ENCODE results near the gene KRTAP1-1.

KRTAP1-1 gene

DNA sequence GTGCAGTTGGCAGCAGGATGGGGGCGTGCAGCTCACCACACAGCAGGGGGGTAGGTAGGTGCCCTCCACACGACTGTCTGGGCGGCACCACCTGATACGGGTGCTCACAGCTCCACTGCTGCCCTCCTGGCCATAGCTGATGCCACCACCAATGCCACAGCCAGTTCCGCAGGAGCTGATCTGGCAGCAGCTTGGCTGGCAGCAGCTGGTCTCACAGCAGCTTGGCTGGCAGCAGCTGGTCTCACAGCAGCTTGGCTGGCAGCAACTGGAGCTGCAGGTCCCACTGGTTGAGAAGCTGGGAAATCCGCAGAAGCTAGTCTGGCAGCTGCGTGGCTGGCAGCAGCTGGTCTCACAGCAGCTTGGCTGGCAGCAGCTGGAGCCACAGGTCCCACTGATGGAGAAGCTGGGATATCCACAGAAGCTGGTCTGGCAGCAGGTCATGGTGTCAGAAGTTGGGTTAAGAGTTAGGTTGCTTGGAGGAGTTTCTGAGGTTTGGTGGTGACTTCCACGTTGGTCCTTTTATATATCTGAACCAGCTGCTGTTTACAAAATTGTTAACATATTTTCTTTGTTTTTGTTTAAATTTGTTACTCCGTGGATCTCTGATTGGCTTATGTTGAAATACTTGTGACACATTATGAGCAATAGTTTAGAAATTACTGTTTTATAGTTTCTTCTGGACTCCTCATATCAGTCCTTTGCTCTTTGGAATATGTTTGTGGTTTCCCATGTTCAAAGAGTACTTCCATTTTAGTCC, 14.4 kb downstream of the KRTAP1-1 start, which contains the start of gene KRTAP1-5:
TSS of gene KRTAP1-5 (minus strand) at position 494 of the 757 bp plus-strand sequence. CDS start at position 441, 53 bp downstream.
- Histone ChIP-seq H3K27ac (ENCODE audit: low read depth, low read length) (no peak within 1 kb of the TSS), H3K4me3 (ENCODE audit: low read length) (no peak within 1 kb of the TSS), H3K9me3 (ENCODE audit: insufficient read depth, low read depth, low read length) (no peaks in the 10 kb centered on the region), H3K9ac (ENCODE audit: low read depth, low read length) (no peak within 1 kb of the TSS), H3K4me1 (ENCODE audit: insufficient read depth, low read length) (no peaks in the 10 kb centered on the region), H3K27me3 (ENCODE audit: insufficient read depth, low read length) (no peaks in the 10 kb centered on the region), H3K36me3 (ENCODE audit: insufficient read depth, low read length) (no peaks in the 10 kb centered on the region)
- 89% methylated on average over 9 of the region's 9 CpGs for WGBS

DNA sequence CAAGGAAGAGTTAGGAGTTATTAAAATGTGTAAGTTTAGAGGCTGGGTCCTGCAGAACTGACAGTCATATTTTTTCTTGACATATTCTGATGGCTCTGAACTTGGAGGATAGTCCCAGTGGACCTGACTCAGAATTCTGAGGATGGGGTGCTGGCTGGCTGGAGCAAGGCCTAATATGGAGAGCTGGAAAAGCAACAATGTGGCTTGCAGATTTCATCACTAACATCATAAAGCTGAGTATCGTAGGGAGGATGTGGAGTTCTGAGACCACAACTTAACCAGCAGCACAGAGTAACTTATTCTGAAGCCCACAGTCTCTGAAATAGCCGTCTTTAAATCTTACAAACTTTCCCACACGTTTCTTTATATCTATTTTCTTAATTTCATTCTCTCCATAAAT, 16.6 kb downstream of the KRTAP1-1 start:
- Histone ChIP-seq H3K36me3 (ENCODE audit: insufficient read depth, low read length) (no peaks in the 10 kb centered on the region), H3K4me1 (ENCODE audit: insufficient read depth, low read length) (no peaks in the 10 kb centered on the region), H3K9ac (ENCODE audit: low read depth, low read length) (no peak overlapping the region), H3K4me3 (ENCODE audit: low read length) (no peak overlapping the region), H3K9me3 (ENCODE audit: insufficient read depth, low read depth, low read length) (no peaks in the 10 kb centered on the region), H3K27ac (ENCODE audit: low read depth, low read length) (no peak overlapping the region), H3K27me3 (ENCODE audit: insufficient read depth, low read length) (no peaks in the 10 kb centered on the region)
- WGBS, result 98% methylated on average over 3 of the region's 3 CpGs

DNA sequence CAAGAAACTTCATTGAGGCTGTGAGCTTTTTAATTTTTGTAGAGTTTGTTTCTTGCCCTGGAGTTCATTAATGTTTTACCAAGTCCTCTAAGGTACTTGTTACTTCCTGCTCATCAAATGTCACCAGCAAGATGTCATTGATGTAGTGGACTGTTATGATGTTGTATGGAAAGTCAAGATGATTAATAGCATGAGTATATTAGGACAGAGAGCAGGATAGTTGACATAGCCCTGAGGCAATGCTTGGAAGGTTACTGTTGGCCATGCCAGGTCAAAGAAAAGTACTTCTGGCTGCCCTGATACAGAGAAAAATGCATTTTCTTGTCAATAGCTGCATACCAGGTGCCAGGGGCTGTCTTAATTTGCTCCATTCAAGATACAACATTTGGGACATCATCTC, 20.9 kb downstream of the KRTAP1-1 start:
- no peak overlapping the region for H3K27ac ChIP-seq (ENCODE audit: low read depth, low read length)

DNA sequence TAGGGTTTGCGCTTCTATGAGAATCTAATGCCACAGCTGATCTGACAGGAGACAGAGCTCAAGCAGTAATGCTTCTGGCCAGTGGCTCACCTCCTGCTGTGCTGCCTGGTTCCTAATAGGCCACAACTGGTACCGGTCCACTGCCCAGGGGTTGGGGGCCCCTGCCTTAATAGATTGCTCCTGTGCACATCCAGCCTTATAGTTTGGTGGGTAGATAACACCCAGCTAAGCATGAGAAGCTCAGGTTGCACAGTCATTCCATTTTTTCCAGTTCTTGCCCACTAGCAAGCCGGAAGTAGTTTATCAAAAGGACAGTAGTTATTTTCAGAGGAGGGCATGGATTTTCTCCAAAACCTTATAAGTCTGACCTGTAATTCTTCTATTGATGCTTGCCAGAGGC, 21.8 kb downstream of the KRTAP1-1 start:
- no peak overlapping the region for H3K4me3 ChIP-seq (ENCODE audit: low read length)
- H3K36me3 ChIP-seq (ENCODE audit: insufficient read depth, low read length), result no peaks in the 10 kb centered on the region
- H3K9ac ChIP-seq (ENCODE audit: low read depth, low read length), result no peak overlapping the region
- H3K27ac ChIP-seq (ENCODE audit: low read depth, low read length), result no peak overlapping the region
- WGBS, result 96% methylated on average over 3 of the region's 3 CpGs
- H3K27me3 ChIP-seq (ENCODE audit: insufficient read depth, low read length), result no peaks in the 10 kb centered on the region
- no peaks in the 10 kb centered on the region for H3K4me1 ChIP-seq (ENCODE audit: insufficient read depth, low read length)
- no peaks in the 10 kb centered on the region for H3K9me3 ChIP-seq (ENCODE audit: insufficient read depth, low read depth, low read length)

More for the DNA sequence above, 20.9 kb downstream of the KRTAP1-1 start:
- Histone ChIP-seq H3K9ac (ENCODE audit: low read depth, low read length) (no peak overlapping the region), H3K9me3 (ENCODE audit: insufficient read depth, low read depth, low read length) (no peaks in the 10 kb centered on the region), H3K36me3 (ENCODE audit: insufficient read depth, low read length) (no peaks in the 10 kb centered on the region), H3K4me1 (ENCODE audit: insufficient read depth, low read length) (no peaks in the 10 kb centered on the region), H3K4me3 (ENCODE audit: low read length) (no peak overlapping the region), H3K27me3 (ENCODE audit: insufficient read depth, low read length) (no peaks in the 10 kb centered on the region)

DNA sequence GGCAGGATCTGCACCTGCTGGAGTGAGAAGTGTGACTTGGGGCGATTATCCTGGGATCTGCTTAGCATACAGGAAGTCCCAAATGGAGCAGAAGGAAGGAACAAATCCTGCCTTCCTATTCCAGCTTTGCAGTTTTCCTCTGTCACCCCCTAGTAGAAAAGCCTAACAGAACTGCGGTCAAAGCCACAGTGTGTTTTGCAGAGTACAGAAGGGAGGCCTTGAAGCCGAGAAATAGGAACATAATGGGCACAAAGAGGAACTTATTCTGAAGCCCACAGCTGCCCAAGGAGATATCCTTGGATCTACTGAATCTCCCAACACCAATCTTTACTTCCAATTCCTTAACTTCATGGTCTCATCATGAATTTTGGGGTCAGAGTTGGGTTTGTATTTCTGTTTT, 22.7 kb downstream of the KRTAP1-1 start:
- Histone ChIP-seq H3K9me3 (ENCODE audit: insufficient read depth, low read depth, low read length) (no peaks in the 10 kb centered on the region), H3K27ac (ENCODE audit: low read depth, low read length) (no peak overlapping the region), H3K4me1 (ENCODE audit: insufficient read depth, low read length) (no peaks in the 10 kb centered on the region), H3K4me3 (ENCODE audit: low read length) (no peak overlapping the region), H3K27me3 (ENCODE audit: insufficient read depth, low read length) (no peaks in the 10 kb centered on the region), H3K9ac (ENCODE audit: low read depth, low read length) (no peak overlapping the region), H3K36me3 (ENCODE audit: insufficient read depth, low read length) (no peaks in the 10 kb centered on the region)
- 94% methylated on average over 3 of the region's 3 CpGs for WGBS

DNA sequence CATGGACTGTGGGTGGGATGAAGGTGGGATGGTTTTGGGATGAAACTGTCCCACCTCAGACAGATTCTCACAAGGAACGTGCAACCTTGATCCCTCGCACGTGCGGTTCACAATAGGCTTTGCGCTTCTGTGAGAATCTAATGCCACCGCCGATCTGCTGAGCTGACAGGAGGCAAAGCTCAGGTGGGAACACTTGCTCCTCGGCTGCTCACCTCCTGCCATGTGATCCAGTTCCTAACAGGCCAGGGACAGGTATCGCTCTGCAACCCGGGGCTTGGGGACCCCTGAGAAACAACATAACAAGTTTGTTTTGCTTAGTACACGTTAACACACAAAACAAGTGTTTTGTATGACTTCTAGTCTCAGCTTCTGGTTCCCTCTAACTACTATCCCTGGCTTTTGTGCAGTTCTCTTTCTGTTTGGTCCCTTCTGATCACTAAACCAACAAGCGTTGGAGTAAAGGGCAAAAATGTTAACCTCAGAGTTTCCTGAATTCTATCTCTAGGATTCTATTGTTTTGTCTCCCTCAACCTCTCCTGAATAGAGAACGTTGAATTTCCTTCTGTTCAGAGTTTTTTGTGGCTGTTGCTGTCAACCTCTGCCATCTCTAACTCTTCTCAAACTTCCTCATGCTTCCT, 24.6 kb downstream of the KRTAP1-1 start:
- Histone ChIP-seq H3K4me1 (ENCODE audit: insufficient read depth, low read length) (no peaks in the 10 kb centered on the region), H3K36me3 (ENCODE audit: insufficient read depth, low read length) (no peaks in the 10 kb centered on the region), H3K9me3 (ENCODE audit: insufficient read depth, low read depth, low read length) (no peaks in the 10 kb centered on the region), H3K4me3 (ENCODE audit: low read length) (no peak overlapping the region), H3K9ac (ENCODE audit: low read depth, low read length) (no peak overlapping the region), H3K27me3 (ENCODE audit: insufficient read depth, low read length) (no peaks in the 10 kb centered on the region), H3K27ac (ENCODE audit: low read depth, low read length) (no peak overlapping the region)
- WGBS, result 94% methylated on average over 13 of the region's 13 CpGs

DNA sequence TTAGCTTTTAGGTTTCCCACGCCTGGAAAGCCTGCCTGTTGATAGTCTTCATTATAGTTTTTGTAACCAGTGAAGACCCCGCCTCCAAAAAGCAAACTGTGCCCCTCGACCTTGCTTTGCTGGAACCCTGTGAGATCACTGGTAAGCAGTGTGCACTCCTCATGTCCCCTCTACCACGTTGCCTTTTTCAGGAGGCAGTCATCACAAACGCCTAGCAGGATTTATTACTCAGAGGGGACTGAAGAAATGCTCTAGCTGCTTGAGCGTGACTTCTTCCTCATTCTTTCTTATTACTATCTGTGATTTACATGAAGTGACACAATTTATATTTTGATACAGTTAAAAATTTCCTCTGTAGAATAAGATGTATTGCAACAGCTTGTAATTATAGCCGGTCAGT, 25.8 kb downstream of the KRTAP1-1 start:
- H3K4me3 ChIP-seq (ENCODE audit: low read length), result no peak overlapping the region
- no peak overlapping the region for H3K27ac ChIP-seq (ENCODE audit: low read depth, low read length)
- no peaks in the 10 kb centered on the region for H3K4me1 ChIP-seq (ENCODE audit: insufficient read depth, low read length)
- WGBS, result 82% methylated on average over 7 of the region's 7 CpGs
- H3K36me3 ChIP-seq (ENCODE audit: insufficient read depth, low read length), result no peaks in the 10 kb centered on the region
- no peaks in the 10 kb centered on the region for H3K9me3 ChIP-seq (ENCODE audit: insufficient read depth, low read depth, low read length)
- no peaks in the 10 kb centered on the region for H3K27me3 ChIP-seq (ENCODE audit: insufficient read depth, low read length)
- no peak overlapping the region for H3K9ac ChIP-seq (ENCODE audit: low read depth, low read length)

DNA sequence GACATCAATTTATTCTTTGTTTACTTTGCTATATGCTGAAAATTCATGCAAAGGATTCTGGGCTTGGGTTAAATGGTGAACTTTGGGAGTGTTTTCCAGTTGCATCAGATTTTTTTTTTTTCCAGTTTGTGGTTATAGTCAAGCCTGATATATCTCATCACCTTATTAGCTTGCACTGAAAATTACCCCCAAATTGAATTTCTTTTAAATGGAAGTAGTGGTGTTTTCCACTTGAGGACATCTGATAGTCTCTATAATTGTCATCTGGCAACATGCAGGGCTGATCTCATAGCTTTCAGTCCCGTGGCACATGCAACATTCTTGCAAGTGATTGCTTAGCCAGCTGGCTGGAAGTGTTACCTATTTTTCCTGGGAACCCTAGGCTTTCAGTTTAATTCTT, 27.6 kb downstream of the KRTAP1-1 start:
- Histone ChIP-seq H3K4me3 (ENCODE audit: low read length) (no peak overlapping the region), H3K27ac (ENCODE audit: low read depth, low read length) (no peak overlapping the region), H3K27me3 (ENCODE audit: insufficient read depth, low read length) (no peaks in the 10 kb centered on the region), H3K4me1 (ENCODE audit: insufficient read depth, low read length) (peaks cover 14% of the 10 kb centered on the region), H3K9ac (ENCODE audit: low read depth, low read length) (no peak overlapping the region), H3K9me3 (ENCODE audit: insufficient read depth, low read depth, low read length) (no peaks in the 10 kb centered on the region), H3K36me3 (ENCODE audit: insufficient read depth, low read length) (no peaks in the 10 kb centered on the region)
- WGBS, result 72% methylated on average over 1 of the region's 1 CpG

DNA sequence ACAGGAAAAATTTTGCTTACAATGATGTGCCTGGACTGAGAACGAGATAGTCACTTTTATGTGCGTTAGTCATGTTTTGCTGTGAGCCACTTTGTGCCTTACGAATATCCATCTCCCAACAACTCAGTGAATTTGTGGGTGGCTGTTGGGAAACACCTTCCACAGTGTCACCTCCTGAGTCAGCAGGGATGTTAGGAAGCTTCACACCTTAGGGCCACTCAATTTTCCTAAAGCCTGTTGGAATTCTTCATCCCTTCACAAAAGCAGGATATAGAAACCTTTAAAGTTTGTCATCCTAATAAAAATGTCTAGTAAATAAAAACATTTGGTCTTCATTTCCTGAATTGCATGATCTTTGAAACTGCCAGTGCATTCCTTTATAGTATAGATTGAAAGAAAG, 28.1 kb downstream of the KRTAP1-1 start:
- H3K27me3 ChIP-seq (ENCODE audit: insufficient read depth, low read length), result no peaks in the 10 kb centered on the region
- 96% methylated on average over 3 of the region's 3 CpGs for WGBS
- H3K9ac ChIP-seq (ENCODE audit: low read depth, low read length), result no peak overlapping the region
- H3K4me3 ChIP-seq (ENCODE audit: low read length), result no peak overlapping the region
- H3K27ac ChIP-seq (ENCODE audit: low read depth, low read length), result no peak overlapping the region
- peaks cover 17% of the 10 kb centered on the region for H3K4me1 ChIP-seq (ENCODE audit: insufficient read depth, low read length)
- no peaks in the 10 kb centered on the region for H3K36me3 ChIP-seq (ENCODE audit: insufficient read depth, low read length)
- H3K9me3 ChIP-seq (ENCODE audit: insufficient read depth, low read depth, low read length), result no peaks in the 10 kb centered on the region

DNA sequence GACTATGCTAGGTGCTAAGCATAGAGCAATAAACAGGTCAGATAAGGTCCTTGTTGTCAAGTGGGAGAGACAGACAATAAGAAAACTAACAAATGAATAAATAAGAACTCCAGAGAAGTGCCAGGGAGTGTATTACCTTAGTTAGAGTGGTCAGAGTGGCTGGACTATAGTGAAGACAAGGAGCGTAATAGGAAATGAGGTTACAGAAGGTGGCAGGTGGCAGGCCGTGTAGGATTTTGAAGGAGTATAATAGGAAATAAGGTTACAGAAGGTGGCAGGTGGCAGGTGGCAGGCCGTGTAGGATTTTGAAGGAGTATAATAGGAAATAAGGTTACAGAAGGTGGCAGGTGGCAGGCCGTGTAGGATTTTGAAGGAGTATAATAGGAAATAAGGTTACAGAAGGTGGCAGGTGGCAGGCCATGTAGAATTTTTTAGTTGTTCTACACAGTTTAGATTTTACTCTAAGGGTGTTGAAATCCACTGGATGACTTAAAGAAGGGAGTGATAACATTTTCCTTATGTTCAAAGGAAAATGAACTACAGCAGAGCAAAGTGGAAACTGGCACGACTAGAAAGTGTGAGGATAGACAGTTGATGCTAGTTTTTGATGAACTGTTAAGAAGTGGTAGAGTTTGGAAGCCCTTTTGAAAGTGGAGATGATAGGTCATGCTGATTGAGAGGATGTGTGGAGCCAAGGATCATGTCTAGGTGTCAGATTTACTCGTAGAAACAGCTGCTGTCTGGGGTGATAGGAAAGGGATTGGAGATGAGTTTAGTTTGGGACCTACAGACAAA, 28.7 kb downstream of the KRTAP1-1 start:
- Histone ChIP-seq H3K9ac (ENCODE audit: low read depth, low read length) (no peak overlapping the region), H3K9me3 (ENCODE audit: insufficient read depth, low read depth, low read length) (no peaks in the 10 kb centered on the region), H3K27ac (ENCODE audit: low read depth, low read length) (no peak overlapping the region), H3K27me3 (ENCODE audit: insufficient read depth, low read length) (no peaks in the 10 kb centered on the region), H3K4me1 (ENCODE audit: insufficient read depth, low read length) (peaks cover 17% of the 10 kb centered on the region), H3K4me3 (ENCODE audit: low read length) (no peak overlapping the region), H3K36me3 (ENCODE audit: insufficient read depth, low read length) (no peaks in the 10 kb centered on the region)
- WGBS, result 89% methylated on average over 6 of the region's 6 CpGs

DNA sequence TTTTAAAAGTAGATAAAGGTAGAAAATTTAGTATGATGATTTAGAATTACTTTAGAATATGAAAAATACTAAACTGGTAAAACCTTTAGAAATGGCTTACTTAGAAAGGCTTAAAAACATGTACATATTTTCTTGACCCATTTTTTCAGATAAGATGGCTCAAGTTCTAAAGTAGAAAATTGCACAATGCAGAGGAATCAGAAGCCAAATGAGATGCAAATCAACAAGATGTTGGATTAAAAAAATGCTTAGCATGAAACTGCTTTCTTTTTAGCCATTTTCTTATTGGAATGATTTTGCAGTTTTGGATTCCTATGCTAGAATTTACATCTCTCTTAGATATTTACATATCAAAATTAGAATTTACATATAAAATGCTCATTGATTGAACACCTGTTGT, 30.8 kb downstream of the KRTAP1-1 start:
- Histone ChIP-seq H3K36me3 (ENCODE audit: insufficient read depth, low read length) (no peaks in the 10 kb centered on the region), H3K27me3 (ENCODE audit: insufficient read depth, low read length) (no peaks in the 10 kb centered on the region), H3K9me3 (ENCODE audit: insufficient read depth, low read depth, low read length) (no peaks in the 10 kb centered on the region), H3K27ac (ENCODE audit: low read depth, low read length) (no peak overlapping the region), H3K4me3 (ENCODE audit: low read length) (no peak overlapping the region), H3K9ac (ENCODE audit: low read depth, low read length) (no peak overlapping the region), H3K4me1 (ENCODE audit: insufficient read depth, low read length) (peaks cover 17% of the 10 kb centered on the region)
